Measurements from ENCODE around the gene AMOTL1.

Gene AMOTL1, protein sequence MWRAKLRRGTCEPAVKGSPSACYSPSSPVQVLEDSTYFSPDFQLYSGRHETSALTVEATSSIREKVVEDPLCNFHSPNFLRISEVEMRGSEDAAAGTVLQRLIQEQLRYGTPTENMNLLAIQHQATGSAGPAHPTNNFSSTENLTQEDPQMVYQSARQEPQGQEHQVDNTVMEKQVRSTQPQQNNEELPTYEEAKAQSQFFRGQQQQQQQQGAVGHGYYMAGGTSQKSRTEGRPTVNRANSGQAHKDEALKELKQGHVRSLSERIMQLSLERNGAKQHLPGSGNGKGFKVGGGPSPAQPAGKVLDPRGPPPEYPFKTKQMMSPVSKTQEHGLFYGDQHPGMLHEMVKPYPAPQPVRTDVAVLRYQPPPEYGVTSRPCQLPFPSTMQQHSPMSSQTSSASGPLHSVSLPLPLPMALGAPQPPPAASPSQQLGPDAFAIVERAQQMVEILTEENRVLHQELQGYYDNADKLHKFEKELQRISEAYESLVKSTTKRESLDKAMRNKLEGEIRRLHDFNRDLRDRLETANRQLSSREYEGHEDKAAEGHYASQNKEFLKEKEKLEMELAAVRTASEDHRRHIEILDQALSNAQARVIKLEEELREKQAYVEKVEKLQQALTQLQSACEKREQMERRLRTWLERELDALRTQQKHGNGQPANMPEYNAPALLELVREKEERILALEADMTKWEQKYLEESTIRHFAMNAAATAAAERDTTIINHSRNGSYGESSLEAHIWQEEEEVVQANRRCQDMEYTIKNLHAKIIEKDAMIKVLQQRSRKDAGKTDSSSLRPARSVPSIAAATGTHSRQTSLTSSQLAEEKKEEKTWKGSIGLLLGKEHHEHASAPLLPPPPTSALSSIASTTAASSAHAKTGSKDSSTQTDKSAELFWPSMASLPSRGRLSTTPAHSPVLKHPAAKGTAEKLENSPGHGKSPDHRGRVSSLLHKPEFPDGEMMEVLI

DNA sequence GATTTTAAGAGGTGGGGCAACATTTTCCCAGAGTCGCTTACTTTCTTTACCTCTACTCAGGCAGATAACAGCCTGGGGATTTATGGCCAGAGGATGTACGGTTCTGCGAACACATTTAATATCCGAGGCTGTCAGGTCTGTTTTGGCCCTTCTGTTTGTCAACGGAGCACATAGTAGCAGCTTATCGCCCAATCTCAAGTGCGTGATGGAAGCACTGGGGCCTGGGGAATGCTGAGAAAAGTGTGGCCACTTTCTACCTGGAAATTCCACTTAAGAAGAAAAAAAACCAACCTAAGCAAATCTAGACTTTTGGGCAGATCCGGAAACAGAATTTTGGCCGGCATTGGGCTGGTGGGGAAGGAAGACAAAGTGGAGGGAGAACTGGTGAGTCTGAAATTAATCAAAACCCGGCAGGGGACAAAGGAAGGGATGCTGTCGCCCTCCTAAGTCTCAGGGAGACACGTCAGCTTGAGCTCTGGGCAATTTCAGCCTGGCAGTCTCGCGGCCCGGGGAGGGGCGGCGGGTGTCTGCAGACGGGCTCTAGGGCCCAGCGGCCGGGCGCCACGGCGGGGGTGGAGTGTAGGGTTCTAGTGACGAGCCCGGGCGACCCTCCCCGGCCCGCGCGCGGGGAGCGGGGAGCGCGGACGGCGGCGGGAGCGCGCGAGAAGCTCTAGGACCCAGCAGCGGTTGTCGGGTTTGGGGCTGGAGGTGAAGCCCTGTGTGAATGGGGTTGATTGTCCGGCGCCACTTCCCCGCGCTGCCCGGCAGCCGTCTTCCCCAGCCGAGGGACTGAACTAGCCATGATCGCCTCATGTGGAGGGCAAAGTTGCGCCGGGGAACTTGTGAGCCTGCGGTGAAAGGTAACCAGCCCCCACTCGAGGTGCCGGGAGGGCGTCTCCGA lies at the start of gene AMOTL1:
Gene AMOTL1, plus strand, starts transcription at position 656 of the 901 bp plus-strand sequence. Its CDS starts 156 bp downstream, at position 812.
- no peak for DNase-seq (ENCODE audit: low read depth in 1 of 2, low spot score in 1 of 2)

DNA sequence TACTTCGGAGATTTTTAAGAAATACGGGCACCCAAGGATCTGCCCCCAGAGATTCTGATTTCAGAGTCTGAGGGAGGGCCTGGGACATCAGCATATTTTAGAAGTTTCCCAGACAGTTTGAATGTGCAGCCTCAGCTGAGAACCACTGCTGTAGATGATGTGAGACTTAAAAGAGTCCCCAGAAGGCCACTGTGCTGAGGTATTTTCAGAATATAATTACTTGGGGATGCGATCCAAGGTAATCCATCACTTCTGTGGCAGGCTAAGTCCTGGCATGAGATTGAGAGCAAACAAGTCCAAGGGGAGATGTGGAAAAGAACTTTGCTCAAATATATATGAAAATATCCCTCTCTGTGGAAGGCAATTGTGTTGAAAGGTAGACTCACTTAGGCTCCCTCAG lies 48.3 kb upstream of the AMOTL1 start:
- DNase-seq (ENCODE audit: low read depth in 1 of 2, low spot score in 1 of 2) = no peak

DNA sequence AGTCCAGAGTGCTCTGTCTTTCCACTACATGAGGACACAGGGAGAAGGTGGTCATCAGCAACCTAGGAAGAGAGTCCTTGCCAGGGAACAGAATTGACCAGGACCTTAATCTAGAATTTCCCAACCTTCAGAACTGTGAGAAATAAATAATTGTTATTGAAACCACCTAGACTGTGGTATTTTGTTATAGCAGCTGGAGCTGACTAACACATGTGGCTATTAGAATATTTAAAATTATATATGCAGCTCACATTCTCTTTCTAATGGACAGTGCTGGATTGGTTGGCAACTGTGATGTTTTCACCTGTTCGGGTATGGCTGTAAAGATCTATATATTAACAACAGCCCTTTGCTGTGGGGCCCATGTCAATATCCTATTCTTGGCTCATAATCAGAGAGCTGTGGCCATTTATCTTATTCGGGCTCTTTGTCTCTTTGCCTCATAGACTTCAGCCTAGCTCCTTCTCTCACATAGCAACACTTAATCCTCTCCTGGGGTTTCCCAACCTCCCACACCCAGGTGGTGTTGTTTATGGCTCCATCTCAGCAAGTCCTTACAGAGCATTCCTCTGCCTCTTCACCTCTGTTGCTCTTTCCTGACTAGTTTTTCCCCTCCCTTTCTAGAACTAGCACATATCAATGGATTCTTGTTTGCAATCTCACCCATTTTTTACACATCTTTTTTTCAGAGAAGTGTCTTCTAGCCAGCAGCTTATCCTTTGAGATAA lies 46.4 kb upstream of the AMOTL1 start:
- no peak for DNase-seq (ENCODE audit: low read depth in 1 of 2, low spot score in 1 of 2)

DNA sequence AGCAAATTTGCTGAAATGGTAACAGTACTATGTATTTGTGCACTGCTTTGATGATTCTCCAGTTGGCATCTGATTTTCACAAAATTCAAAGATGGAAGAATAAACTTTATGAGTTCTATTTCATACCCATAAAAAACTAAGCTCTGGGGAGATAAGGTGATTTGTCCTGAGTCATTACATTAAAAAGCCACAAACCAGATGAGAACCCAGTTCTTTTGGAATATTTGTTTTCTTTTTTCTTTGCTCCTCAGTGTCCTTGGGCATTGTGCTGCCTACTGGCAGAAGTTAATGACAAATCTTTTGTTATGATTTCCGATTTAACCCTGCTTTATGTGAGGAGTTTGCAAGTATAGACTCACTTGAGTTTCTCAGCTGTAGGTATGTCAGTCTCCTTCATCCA lies 45.4 kb upstream of the AMOTL1 start:
- DNase-seq (ENCODE audit: low read depth in 1 of 2, low spot score in 1 of 2) = no peak

DNA sequence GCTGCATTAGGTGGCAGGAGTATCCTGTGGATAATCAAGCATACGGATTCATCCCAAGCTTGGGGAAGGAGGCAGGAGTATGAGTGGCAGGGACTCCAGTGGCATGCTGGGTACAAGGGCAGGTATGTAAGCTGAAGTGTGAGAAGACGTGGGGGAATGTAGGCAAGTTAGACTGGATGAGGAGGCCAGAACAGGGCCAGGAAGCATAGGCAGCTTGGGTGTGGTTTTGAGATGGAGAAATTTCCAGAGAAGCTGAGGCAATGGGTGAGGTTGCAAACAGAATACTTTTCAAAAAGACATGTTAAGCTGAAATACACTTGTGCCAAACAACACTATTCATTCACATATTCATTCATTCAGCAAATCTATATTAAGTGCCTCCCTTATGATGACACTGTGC lies 43.1 kb upstream of the AMOTL1 start:
- no peak for DNase-seq (ENCODE audit: low read depth in 1 of 2, low spot score in 1 of 2)

DNA sequence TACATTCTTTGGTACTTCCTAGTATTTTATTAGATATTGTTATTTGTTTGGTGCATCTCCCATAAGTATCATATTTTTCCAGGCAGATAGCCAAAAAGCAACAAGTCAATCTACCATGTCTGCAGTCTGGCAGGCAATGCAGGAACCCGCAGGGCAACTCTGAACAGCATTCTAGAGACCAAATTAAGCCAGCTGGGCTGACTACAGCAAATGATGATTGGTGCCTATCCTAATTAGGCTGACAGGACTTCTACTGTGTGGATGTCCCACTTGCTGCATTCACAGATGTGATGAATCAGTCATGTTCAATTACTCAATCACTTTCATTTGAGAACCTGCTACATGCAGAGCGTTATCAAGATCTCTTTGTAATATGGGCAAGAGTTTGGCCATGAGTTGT lies 40.3 kb upstream of the AMOTL1 start:
- DNase-seq (ENCODE audit: low read depth in 1 of 2, low spot score in 1 of 2) = no peak

DNA sequence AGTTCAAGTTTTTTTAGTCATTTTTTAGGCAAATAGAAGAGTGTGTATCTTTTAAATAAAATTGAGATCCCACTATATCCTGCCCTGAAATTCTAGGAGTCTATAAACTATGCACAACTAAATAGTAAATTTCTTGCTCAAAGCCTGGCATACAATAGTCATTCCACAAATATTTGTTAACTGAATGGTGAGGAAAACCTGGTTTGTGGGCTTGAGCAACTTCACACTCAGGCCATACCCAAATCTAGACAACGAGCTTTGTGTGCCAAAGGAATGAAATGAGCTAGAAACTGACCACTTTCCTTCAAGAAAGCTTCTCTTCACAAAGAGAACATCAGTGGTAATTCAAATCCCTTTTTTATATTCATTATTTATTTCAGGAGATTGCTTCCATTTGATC lies 39.6 kb upstream of the AMOTL1 start:
- DNase-seq (ENCODE audit: low read depth in 1 of 2, low spot score in 1 of 2) = no peak

DNA sequence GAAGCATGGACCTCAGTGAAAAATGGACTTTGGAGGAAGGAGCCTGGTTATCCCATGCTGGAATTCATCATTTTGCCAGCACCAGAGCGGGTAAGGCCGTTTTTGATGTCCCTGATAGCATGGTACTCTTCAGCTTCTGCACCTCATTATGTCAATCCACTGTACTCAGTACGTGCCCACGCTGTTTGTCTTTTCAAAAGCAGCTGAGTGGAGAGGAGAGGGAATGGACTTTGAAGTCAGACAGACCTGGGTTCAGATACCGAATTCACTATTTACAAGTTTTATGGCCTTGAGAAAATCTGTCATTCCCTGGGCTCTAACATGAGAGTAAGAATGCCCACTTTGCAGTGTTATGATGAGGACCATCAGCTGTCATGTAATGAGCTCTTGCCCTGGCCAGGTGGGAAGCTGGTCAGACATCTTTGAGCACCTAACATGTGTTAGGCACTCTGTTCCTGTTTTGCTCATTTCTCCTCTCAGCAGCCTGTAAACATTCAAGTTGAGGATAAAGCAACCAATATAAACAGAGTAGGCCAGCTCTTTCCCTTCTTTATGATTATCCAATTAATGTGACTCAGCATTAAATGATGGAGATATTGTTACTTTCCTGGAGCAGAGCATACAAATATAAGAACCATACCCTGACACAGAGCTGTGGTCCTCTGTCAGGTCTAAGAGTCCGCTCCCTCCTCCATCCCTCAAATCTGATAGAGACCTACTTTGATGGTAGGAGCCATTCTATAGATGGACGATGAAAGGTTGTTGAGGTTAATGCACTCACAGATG lies 39.0 kb upstream of the AMOTL1 start:
- no peak for DNase-seq (ENCODE audit: low read depth in 1 of 2, low spot score in 1 of 2)

DNA sequence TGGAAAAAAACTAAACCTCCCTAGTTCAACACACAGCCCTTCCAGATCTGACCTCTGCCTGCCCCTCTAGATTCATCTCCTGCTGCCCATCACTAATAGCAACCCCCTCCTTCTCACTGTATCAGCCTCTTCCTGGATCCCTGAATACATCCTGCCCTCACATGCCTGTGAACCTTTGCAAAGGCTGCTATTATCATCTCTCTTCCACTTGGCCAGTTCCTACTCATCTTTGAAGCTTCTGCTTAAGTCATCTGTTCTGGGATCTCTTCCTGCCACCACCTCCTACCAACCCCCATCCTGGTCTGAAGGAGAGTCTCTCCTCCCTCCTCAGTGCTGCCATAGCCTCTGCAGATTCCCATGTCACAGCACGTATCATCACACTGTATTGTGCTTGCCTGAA lies 38.0 kb upstream of the AMOTL1 start:
- no peak for DNase-seq (ENCODE audit: low read depth in 1 of 2, low spot score in 1 of 2)

DNA sequence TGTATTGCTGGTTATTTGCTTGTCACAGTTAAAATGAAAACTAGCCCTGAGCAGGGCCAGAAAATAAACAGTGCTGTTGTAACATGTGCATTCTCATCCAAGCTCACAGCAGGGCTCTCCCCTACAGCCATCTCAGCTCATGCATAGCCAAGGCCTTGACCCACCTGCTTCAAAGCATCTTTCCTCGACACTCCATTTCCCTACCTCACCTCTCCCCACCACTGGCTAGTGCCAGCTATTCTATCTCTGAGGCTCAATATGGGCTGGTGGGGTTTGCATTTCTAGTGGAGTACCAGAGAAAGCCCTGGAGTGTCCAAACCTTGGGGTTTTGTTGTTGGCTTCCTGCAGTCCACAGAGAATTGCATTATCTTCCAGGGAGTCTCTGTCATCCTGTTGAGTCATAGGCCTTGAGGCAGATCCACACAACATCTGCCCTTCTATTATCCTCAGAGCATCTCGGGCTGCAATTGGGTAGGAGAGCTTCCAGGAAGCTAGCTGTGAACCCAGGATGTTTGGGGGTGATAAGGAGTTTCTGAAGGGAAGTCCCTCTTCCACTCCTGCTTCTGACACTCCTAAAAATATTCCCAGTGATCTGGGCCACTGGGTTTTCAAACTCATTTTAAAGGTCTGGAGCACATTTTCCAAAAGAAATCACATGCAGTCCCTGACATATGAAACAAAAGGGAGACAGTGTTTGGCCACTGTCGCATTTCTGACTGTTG lies 36.1 kb upstream of the AMOTL1 start:
- no peak for DNase-seq (ENCODE audit: low read depth in 1 of 2, low spot score in 1 of 2)

DNA sequence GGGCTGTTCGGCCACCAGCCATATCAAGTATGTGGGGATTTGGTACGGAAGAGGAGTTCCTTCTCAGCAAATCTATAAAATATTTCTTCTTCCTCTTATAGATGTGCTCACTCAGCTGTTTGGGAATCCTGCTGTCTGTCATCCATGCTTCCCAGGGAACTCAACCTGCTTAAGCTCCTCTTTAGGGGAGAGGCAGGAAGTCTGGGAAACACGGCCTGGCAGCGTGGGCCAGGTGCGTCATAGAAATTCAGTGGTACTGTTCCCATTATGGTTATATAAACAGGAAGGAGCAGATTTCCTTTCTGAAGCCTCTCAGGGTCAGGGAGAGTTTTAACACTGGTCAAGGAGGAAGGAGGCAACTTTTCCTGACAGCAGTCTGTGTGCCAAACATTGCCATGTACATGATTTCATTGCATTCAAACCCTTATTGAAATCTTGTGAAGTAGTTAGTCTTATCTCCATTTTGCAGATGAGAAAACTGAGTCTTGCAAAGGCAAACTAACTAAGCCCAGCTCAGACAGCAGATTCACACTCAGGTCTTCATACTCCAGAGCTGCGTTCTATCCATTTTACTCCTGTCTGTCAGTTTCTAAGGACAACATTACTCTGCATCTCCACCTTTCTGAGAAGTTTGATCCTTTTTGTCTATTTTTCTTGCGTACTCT lies 35.4 kb upstream of the AMOTL1 start:
- DNase-seq (ENCODE audit: low read depth in 1 of 2, low spot score in 1 of 2) = no peak

DNA sequence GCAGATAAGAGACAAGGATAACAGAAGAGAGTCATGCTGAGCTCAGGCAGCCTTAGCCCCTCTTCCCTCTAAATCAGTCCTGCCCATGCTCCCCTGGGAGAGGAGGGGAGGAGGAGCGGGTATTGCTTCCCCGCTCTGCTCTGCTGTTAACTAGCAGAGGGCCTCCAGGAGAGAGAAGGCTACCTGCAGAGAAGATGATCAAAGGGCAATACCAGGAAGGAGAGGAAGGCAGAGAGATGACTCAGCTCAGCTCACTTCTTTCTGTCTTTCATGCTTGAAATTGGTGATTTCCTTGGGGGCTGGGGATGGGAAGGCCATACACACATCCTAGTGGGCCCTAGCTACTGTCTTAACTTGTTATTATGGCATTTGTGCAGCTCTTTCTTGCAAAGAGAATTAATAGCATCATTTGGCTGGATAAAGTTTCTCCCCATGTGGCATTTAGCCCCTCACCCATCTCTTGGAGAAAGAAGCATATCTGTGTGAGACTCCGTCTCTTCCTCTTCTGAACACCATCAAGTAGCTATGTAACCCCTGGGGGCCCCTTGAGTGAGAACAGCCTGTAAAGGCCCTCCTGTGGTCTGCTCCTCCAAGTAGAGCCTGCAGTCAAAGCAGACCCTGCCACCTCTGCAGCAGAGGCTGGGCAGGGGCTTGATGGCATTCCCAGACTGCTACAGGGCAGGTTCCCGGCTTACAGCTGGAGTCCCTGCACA lies 33.4 kb upstream of the AMOTL1 start:
- no peak for DNase-seq (ENCODE audit: low read depth in 1 of 2, low spot score in 1 of 2)

DNA sequence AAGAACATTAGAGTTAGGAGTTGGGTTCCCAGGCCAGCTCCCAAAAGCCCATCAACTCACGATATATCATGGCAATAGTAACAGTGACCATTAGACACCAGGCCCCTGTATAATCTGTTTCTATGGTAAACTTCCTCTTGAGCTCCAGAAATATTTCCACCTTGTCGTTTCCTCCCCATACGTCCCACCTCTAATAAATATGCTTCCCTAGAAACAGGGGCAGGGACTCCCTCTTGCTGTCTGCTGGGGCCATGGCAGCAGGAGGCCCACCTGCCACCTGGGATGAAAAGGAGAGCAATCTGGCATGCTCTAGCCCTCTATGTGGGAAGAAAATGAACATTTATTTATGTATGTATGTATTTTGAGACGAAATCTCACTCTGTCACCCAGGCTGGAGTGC lies 32.2 kb upstream of the AMOTL1 start:
- no peak for DNase-seq (ENCODE audit: low read depth in 1 of 2, low spot score in 1 of 2)

DNA sequence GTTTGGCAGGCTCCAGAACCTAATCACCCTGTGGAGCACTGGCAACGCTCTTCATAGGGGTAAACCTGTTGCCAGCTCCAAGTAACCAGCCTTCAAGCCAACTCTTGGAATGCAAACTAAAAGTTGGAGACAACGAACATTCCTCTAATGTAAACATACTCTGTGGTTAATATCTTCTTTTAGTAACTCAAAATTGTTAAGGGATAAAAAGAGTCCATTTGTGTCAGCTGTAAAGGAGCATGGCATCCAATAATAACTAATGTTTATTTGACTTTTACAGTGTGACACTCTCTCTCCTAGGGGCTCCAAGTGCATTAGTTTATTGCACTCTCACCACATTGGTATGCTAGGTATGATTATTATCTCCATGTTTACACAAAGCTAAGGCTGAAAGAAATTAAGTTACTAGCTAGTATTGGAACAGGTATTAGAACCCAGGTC lies 31.0 kb upstream of the AMOTL1 start:
- no peak for DNase-seq (ENCODE audit: low read depth in 1 of 2, low spot score in 1 of 2)

DNA sequence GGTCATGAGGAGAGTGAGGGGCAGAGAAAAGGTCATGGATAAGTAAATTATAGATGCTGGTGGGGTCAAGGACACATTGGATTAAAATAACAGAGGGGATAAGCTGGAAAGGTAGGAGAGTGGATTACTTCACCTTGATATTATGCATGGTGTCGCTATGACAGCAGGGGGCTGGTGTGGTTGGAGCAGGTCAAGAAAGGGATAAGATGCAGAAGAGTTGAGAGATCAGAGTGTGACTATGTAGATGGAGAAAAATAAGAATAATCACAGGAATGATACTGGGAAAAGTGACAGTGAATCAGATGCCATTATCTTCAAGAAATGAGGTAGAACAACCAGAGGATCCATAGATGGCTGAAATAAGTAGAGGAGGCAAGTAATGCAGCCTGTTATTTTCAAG lies 29.4 kb upstream of the AMOTL1 start:
- DNase-seq (ENCODE audit: low read depth in 1 of 2, low spot score in 1 of 2) = no peak

DNA sequence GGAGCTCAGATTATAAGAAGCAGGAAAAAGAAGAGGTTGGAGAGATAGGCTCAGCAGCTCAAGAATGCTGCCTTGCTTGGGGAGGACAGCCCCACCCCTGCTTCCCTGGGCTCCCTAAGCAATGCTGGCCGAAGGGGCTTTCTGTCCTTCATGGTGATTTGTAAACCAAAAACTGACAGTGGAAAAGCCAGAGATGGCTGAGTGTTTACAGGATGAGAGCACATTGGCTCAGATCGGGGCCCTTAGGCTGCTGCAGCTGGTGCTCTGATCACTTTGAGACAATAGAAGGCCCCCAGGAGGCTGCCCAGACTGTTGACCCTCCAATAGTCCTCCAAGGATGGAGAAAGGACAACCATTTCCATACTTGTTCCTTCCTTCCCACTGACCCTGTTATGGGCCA lies 28.8 kb upstream of the AMOTL1 start:
- DNase-seq (ENCODE audit: low read depth in 1 of 2, low spot score in 1 of 2) = no peak

DNA sequence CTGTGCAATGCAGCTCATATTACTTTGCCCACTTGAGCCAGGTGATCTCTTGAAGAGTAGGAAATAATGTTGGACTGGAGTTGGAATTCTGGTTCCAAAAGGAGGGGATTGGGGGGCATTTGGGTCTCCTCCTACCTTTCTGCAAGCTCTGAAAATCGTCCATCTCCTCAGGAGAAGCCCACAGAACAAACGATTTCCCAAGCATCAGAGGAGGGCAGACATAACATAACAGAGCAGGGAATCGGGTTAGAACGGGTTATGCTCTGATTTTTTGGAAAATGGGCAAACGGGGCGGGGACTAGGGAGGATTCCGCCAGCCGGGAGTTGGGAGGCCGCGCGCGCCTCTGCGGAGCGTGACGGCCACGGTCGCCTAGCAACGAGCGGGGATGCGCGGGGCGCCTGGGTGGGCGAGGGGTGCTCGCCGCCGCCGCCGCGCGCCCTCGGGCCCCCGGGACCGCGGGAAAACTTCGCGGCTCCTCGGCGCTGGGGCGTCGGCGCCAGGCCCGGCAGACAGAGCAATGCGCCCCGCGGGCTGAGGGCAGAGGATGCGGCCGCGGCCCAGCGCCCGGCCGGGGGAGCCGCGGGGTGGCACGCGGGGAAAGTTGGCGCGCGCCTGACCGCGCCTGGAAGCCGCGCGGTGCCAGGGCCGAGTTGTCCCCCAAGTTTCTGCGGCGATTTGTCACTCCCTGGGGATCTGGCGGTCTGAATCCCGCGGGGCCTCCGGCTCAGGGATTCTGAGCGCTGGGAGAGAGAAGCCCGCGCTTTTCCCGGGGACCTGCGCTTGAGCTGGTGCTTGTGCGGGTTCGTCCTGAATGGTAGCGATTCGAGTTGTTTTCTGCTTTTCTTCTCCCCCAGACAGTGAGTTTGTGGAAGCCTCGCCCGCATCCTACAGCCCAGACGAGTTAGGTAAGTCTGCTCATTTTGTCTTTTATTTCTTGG lies 27.8 kb upstream of the AMOTL1 start:
- DNase-seq (ENCODE audit: low read depth in 1 of 2, low spot score in 1 of 2) = no peak

All from stimulated activated CD4-positive, alpha-beta T cell treated with anti-CD3 and anti-CD28 coated beads, Interleukin-15, amount 100 ng/mL, for 1 hour (primary cell).